GM06990 (cell line): ENCODE measurements around the gene EXOC2.

Source experiments
- DNase-seq: peaks from one replicate; pipeline ENCODE4 v3.0.0-alpha.2; 2011; ENCODE audit not compliant: insufficient read length; ENCODE audit errors: extremely low read depth
- H3K27me3 ChIP-seq: replicated peaks from 2 replicates; pipeline ENCODE4 v1.6.0; 2011; ENCODE audit warnings: low read length; ENCODE audit not compliant: control insufficient read depth, insufficient read depth
- H3K36me3 ChIP-seq: 2 replicates; pipeline ENCODE4 v1.5.1; 2011; ENCODE audit warnings: low read length; ENCODE audit not compliant: control insufficient read depth, insufficient read depth
- H3K4me3 ChIP-seq: replicated peaks from 2 replicates; pipeline ENCODE4 v1.5.1; 2011; ENCODE audit warnings: low read depth, mild to moderate bottlenecking, control low read depth, low read length
- TF ChIP-seq, protein P1 (sequence below): IDR thresholded peaks from 2 replicates; pipeline ENCODE4 v1.5.1; 2011; ENCODE audit warnings: low read length, control low read depth, mild to moderate bottlenecking, inconsistent platforms; ENCODE audit not compliant: insufficient read depth, poor library complexity, severe bottlenecking

EXOC2 gene

DNA sequence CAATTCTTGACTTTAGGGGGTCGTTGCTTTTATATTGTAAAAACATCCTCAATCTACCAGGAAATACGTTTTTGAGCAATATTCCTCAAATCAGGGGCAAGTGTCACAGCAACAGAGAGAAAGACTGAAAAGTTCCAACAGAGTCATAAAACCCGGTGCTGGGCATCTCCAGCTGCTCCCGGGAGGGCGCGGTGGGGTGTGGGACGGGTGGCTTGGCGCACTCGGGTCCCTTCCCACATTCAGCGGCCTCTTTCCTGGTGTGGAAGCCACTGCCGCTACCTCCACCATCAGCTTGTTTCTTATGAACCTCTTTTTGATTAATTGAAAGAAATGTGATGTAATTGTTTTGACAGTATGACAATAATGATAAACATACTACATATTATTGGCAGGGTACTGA lies 203.2 kb downstream of the EXOC2 start:
- DNase-seq: no peak
- peaks cover 2% of the 10 kb centered on the region for H3K36me3 ChIP-seq
- TF ChIP-seq, protein P1, sequence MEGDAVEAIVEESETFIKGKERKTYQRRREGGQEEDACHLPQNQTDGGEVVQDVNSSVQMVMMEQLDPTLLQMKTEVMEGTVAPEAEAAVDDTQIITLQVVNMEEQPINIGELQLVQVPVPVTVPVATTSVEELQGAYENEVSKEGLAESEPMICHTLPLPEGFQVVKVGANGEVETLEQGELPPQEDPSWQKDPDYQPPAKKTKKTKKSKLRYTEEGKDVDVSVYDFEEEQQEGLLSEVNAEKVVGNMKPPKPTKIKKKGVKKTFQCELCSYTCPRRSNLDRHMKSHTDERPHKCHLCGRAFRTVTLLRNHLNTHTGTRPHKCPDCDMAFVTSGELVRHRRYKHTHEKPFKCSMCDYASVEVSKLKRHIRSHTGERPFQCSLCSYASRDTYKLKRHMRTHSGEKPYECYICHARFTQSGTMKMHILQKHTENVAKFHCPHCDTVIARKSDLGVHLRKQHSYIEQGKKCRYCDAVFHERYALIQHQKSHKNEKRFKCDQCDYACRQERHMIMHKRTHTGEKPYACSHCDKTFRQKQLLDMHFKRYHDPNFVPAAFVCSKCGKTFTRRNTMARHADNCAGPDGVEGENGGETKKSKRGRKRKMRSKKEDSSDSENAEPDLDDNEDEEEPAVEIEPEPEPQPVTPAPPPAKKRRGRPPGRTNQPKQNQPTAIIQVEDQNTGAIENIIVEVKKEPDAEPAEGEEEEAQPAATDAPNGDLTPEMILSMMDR: no peak
- no peak overlapping the region for H3K4me3 ChIP-seq
- H3K27me3 ChIP-seq: no peaks in the 10 kb centered on the region

DNA sequence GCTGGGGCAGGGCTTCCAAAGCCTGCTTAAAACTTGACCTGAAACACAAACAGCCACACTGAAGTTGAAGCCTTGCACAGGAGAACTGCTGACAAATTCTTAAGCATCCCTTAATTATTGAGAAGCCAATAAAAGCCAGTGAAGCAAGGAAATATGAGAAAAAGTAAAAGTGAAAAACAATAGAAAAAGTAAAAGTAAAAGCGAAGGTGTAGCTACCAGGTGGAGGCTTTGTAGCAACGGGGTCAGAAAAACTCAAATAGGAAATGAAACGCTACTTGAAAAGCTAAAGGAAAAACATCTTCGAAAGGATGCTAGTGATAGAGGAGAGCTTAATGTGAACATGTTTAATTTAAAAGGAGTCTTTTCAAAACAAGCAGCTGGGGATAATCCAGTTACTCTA lies 203.9 kb downstream of the EXOC2 start:
- DNase-seq: no peak

DNA sequence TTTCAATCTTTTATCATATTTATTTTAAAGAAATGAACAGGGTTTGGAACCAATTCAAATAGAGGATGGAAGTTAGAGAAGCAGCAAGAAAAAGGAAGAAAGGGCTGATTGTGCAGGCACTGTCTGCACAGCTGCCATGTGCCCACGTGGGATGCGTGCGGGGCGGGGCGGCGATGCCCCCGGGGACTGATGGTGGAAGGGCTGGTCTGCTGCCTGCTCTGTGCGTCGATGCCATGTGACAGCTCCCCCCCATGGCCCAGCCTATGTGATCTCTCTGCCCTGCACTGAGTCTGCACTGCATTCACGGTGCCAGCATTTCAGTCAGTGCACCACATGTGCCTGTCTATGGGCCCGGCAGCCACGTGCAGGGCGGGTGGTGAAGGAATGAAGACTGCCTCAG lies 205.0 kb downstream of the EXOC2 start:
- TF ChIP-seq, protein P1: no peak
- Histone ChIP-seq H3K4me3 (no peak overlapping the region), H3K27me3 (no peaks in the 10 kb centered on the region), H3K36me3 (peaks cover 2% of the 10 kb centered on the region)
- no peak for DNase-seq

More for the DNA sequence above, 203.9 kb downstream of the EXOC2 start:
- H3K27me3 ChIP-seq: no peaks in the 10 kb centered on the region
- H3K36me3 ChIP-seq: peaks cover 2% of the 10 kb centered on the region
- TF ChIP-seq, protein P1: no peak
- no peak overlapping the region for H3K4me3 ChIP-seq

DNA sequence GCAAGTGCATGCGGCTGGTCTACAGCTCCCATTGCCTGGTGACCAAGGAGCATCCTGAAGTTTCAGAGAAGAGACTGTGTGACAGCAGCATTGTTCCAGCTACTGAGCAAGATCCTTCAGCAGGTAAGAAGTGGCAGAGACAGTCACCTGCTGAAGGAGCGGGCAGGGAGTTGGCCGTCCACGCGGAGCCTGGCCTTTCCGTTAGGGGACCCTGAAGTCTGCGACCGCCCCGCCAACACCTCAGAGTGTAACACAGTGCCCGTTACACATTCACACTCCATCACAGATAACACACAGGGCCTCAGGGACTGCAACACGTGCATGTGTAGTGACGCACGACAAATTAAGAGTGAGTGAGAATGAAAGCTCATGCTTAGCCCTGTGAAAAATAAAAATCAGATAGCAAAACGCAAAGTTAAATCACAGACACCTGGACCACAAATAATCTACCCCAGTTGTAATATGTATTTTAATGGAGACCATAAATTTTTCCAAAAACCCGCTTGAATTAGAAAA lies 207.2 kb downstream of the EXOC2 start:
- H3K27me3 ChIP-seq: no peaks in the 10 kb centered on the region
- H3K36me3 ChIP-seq: peaks cover 2% of the 10 kb centered on the region
- no peak for DNase-seq
- TF ChIP-seq, protein P1: no peak
- H3K4me3 ChIP-seq: no peak overlapping the region

DNA sequence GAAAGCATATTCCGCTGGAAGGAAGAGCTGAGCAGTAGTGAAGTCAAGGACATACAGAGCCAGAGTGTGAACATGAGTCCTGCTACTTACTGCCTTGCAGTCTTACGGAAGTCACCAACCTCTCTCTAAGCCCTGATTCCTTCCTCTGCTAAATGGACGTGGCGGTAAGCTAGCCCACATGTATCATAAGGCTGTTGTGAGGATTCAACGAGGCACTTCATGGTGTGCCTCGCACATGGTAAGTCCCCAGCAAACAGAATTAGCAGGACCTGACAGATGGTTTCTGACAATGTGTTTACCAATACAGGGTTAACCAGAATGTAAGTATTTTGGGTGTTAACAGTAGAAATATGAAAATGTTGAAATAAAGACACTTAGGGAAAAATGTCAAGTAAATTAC lies 208.2 kb downstream of the EXOC2 start:
- H3K4me3 ChIP-seq: no peak overlapping the region
- peaks cover 2% of the 10 kb centered on the region for H3K36me3 ChIP-seq
- H3K27me3 ChIP-seq: no peaks in the 10 kb centered on the region
- no peak for DNase-seq
- TF ChIP-seq, protein P1: no peak

DNA sequence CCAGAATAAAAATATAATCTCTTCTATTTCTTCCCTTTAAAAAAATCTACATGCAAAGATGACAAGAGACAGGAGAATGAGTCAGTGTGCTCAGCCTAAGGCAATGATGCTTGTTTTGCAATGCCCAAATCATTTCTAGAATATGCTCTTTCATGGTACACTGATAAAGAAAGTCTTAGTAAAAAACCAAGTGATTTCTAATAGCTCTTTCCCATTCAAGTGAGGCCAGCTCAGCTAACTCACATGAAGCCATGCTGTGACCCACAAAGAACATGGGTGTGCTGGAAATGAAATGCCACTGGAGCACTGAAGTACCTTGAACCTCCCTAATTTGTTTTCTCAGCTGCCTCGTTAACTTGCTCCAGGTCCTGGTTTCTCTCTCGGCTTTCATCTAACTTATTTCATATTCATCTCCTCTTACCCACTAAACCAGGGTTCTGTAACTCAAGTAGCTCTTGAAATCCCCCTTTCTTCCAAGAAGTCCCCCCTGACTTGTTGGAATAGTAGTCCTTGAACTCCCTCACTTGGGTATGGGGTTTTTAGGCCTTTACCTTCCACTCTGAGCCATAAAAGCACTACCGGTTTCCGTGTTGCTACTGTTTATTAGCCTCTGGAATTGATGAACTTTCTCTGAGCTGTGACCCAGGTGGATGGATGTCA lies 208.7 kb downstream of the EXOC2 start:
- H3K36me3 ChIP-seq: peaks cover 2% of the 10 kb centered on the region

More for the DNA sequence above, 208.7 kb downstream of the EXOC2 start:
- Histone ChIP-seq H3K27me3 (no peaks in the 10 kb centered on the region), H3K4me3 (no peak overlapping the region)
- TF ChIP-seq, protein P1: no peak
- DNase-seq: no peak
